ENCODE data around the gene ITGB6.

- TF ChIP-seq POLR2A (IDR thresholded peaks at IDR 0.05) (no peak), POLR2AphosphoS5 (IDR thresholded peaks at IDR 0.05) (no peak), CTCF (IDR thresholded peaks at IDR 0.05) (no peak)
Observed at GRCh38 chr2:160055726-160056108, 144.4 kb downstream of the ITGB6 start.
